IPS-15b (cell line): Measurements from ENCODE around the gene SAP25.
A peak's percentile ranks its signal among the peaks of the same experiment; 100 is the strongest.

ENCODE experiments used
- H3K27me3 ChIP-seq: one replicate; pipeline ENCODE4 v1.6.1; 2013; ENCODE audit warnings: low read length; ENCODE audit not compliant: control insufficient read depth, insufficient read depth
- H3K36me3 ChIP-seq: one replicate; pipeline ENCODE4 v1.6.1; 2013; ENCODE audit warnings: low read length; ENCODE audit not compliant: control insufficient read depth, insufficient read depth
- H3K4me1 ChIP-seq: one replicate; pipeline ENCODE4 v1.6.1; 2013; ENCODE audit warnings: mild to moderate bottlenecking, low read length; ENCODE audit not compliant: control insufficient read depth, insufficient read depth
- H3K4me3 ChIP-seq: one replicate; pipeline ENCODE4 v1.5.1; 2013; ENCODE audit warnings: low read depth, low read length
- H3K9ac ChIP-seq: one replicate; pipeline ENCODE4 v1.6.1; 2013; ENCODE audit warnings: low read depth, mild to moderate bottlenecking, low read length
- H3K9me3 ChIP-seq: one replicate; pipeline ENCODE4 v1.6.1; 2013; ENCODE audit warnings: mild to moderate bottlenecking, low read length; ENCODE audit not compliant: control insufficient read depth, insufficient read depth

Gene SAP25

GRCh38 chr7:100589341-100589947 lies 15.7 kb upstream of the SAP25 start:
- H3K9me3 ChIP-seq: no peaks in the 10 kb centered on the region
- H3K36me3 ChIP-seq: peaks cover 2% of the 10 kb centered on the region
- peaks cover 17% of the 10 kb centered on the region for H3K4me1 ChIP-seq
- H3K9ac ChIP-seq: no peak overlapping the region
- H3K27me3 ChIP-seq: no peaks in the 10 kb centered on the region
- peak overlapping the region; percentile 12 for H3K4me3 ChIP-seq

- Histone ChIP-seq H3K4me3 (no peak overlapping the region), H3K9me3 (no peaks in the 10 kb centered on the region), H3K36me3 (no peaks in the 10 kb centered on the region), H3K27me3 (no peaks in the 10 kb centered on the region), H3K4me1 (peaks cover 19% of the 10 kb centered on the region), H3K9ac (no peak overlapping the region)
These were observed 14.7 kb upstream of the SAP25 start for GRCh38 chr7:100588438-100588837.

GRCh38 chr7:100586266-100587025 lies 12.7 kb upstream of the SAP25 start, which contains the start of gene FBXO24:
Gene FBXO24, plus strand, starts transcription at chr7:100586328. Its CDS starts 298 bp downstream, at chr7:100586626.
- Histone ChIP-seq H3K4me3 (peak within 1 kb of the TSS; percentile 96), H3K4me1 (peaks cover 20% of the 10 kb centered on the region), H3K9ac (peak within 1 kb of the TSS; percentile 88), H3K36me3 (peaks cover 14% of the 10 kb centered on the region), H3K9me3 (no peaks in the 10 kb centered on the region), H3K27me3 (no peaks in the 10 kb centered on the region)

- peaks cover 19% of the 10 kb centered on the region for H3K4me1 ChIP-seq
- peak within 1 kb of the TSS; percentile 88 for H3K9ac ChIP-seq
These were observed 12.0 kb upstream of the SAP25 start, which contains the start of gene LRCH4 for GRCh38 chr7:100585511-100586265. Gene LRCH4, minus strand, starts transcription at chr7:100586129. Its CDS starts 29 bp downstream, at chr7:100586100.

GRCh38 chr7:100584683-100585510 lies 11.2 kb upstream of the SAP25 start:
- Histone ChIP-seq H3K36me3 (peaks cover 19% of the 10 kb centered on the region), H3K4me1 (peaks cover 13% of the 10 kb centered on the region), H3K9ac (peak overlapping the region; percentile 38), H3K4me3 (peak overlapping the region; percentile 76), H3K27me3 (no peaks in the 10 kb centered on the region), H3K9me3 (no peaks in the 10 kb centered on the region)

More at GRCh38 chr7:100585511-100586265, 12.0 kb upstream of the SAP25 start, which contains the start of gene LRCH4:
- H3K9me3 ChIP-seq: no peaks in the 10 kb centered on the region
- peaks cover 18% of the 10 kb centered on the region for H3K36me3 ChIP-seq
- H3K4me3 ChIP-seq: peak within 1 kb of the TSS; percentile 96
- H3K27me3 ChIP-seq: no peaks in the 10 kb centered on the region

- H3K4me1 ChIP-seq: peaks cover 6% of the 10 kb centered on the region
- no peaks in the 10 kb centered on the region for H3K27me3 ChIP-seq
- H3K9ac ChIP-seq: peak overlapping the region; percentile 50
- H3K9me3 ChIP-seq: no peaks in the 10 kb centered on the region
- H3K36me3 ChIP-seq: peaks cover 19% of the 10 kb centered on the region
- peak overlapping the region; percentile 76 for H3K4me3 ChIP-seq
These were observed 10.5 kb upstream of the SAP25 start for GRCh38 chr7:100584054-100584682.

GRCh38 chr7:100583132-100584053 lies 9.7 kb upstream of the SAP25 start:
- Histone ChIP-seq H3K27me3 (no peaks in the 10 kb centered on the region), H3K36me3 (peaks cover 21% of the 10 kb centered on the region), H3K4me3 (peak overlapping the region; percentile 64), H3K4me1 (peaks cover 6% of the 10 kb centered on the region), H3K9me3 (no peaks in the 10 kb centered on the region), H3K9ac (peak overlapping the region; percentile 60)

- H3K9ac ChIP-seq: no peak overlapping the region
- no peak overlapping the region for H3K4me3 ChIP-seq
- no peaks in the 10 kb centered on the region for H3K27me3 ChIP-seq
- H3K4me1 ChIP-seq: peaks cover 6% of the 10 kb centered on the region
- no peaks in the 10 kb centered on the region for H3K9me3 ChIP-seq
- peaks cover 29% of the 10 kb centered on the region for H3K36me3 ChIP-seq
These were observed 8.9 kb upstream of the SAP25 start for GRCh38 chr7:100582650-100583049.

GRCh38 chr7:100582041-100582579 lies 8.4 kb upstream of the SAP25 start:
- Histone ChIP-seq H3K9me3 (no peaks in the 10 kb centered on the region), H3K9ac (no peak overlapping the region), H3K4me1 (peaks cover 6% of the 10 kb centered on the region), H3K36me3 (peaks cover 32% of the 10 kb centered on the region), H3K27me3 (no peaks in the 10 kb centered on the region), H3K4me3 (no peak overlapping the region)
